ENCODE data around the gene STAT3.

- TF ChIP-seq CTCF (IDR thresholded peaks at IDR 0.05) (no peak), ZFX (IDR thresholded peaks at IDR 0.05; ENCODE audit: borderline replicate concordance) (no peak)
Observed at GRCh38 chr17:42389135-42389417, 834 bp upstream of the STAT3 start.

Measured in 22Rv1 (cell line).